ENCODE measurements around the gene GUCY1B1.

GUCY1B1 gene

GRCh38 chr4:155800685-155801343 lies 42.0 kb downstream of the GUCY1B1 start:
- no peak for DNase-seq

- DNase-seq = no peak
These were observed 43.6 kb downstream of the GUCY1B1 start for GRCh38 chr4:155802190-155802959.

- no peak for DNase-seq
These were observed 46.2 kb downstream of the GUCY1B1 start for GRCh38 chr4:155805016-155805415.

GRCh38 chr4:155807021-155807420 lies 48.2 kb downstream of the GUCY1B1 start:
- no peak for DNase-seq

- peak; percentile 24 for DNase-seq
These were observed 51.0 kb downstream of the GUCY1B1 start for GRCh38 chr4:155809835-155810234.

GRCh38 chr4:155811083-155811482 lies 52.3 kb downstream of the GUCY1B1 start:
- DNase-seq = no peak

GRCh38 chr4:155818639-155819038 lies 59.8 kb downstream of the GUCY1B1 start:
- no peak for DNase-seq

- DNase-seq = no peak
These were observed 60.2 kb downstream of the GUCY1B1 start for GRCh38 chr4:155819066-155819465.

GRCh38 chr4:155820887-155821518 lies 62.2 kb downstream of the GUCY1B1 start:
- DNase-seq = no peak

- DNase-seq = no peak
These were observed 63.8 kb downstream of the GUCY1B1 start for GRCh38 chr4:155822572-155822971.

GRCh38 chr4:155828628-155829027 lies 69.8 kb downstream of the GUCY1B1 start:
- no peak for DNase-seq

GRCh38 chr4:155832664-155833063 lies 73.8 kb downstream of the GUCY1B1 start:
- no peak for DNase-seq

- no peak for DNase-seq
These were observed 78.5 kb downstream of the GUCY1B1 start for GRCh38 chr4:155837203-155837796.

GRCh38 chr4:155842080-155842479 lies 83.3 kb downstream of the GUCY1B1 start:
- DNase-seq = no peak

- no peak for DNase-seq
These were observed 88.1 kb downstream of the GUCY1B1 start for GRCh38 chr4:155846929-155847328.

GRCh38 chr4:155849042-155849441 lies 90.2 kb downstream of the GUCY1B1 start:
- DNase-seq = no peak

GRCh38 chr4:155853189-155853588 lies 94.4 kb downstream of the GUCY1B1 start:
- no peak for DNase-seq

- DNase-seq = no peak
These were observed 95.9 kb downstream of the GUCY1B1 start for GRCh38 chr4:155854582-155855226.

- no peak for DNase-seq
These were observed 97.1 kb downstream of the GUCY1B1 start for GRCh38 chr4:155855897-155856296.
